Fibroblast of skin of back (primary cell): ENCODE data around the gene RETN.
A peak's percentile ranks its signal among the peaks of the same experiment; 100 is the strongest.

Experiments
- DNase-seq: peaks from one replicate; pipeline ENCODE4 v3.0.0-alpha.2; 2013

The RETN gene

GRCh38 chr19:7658219-7658686 is 10.6 kb upstream of the RETN start:
- DNase-seq: no peak

GRCh38 chr19:7661744-7662538 is 6.9 kb upstream of the RETN start:
- no peak for DNase-seq

DNA sequence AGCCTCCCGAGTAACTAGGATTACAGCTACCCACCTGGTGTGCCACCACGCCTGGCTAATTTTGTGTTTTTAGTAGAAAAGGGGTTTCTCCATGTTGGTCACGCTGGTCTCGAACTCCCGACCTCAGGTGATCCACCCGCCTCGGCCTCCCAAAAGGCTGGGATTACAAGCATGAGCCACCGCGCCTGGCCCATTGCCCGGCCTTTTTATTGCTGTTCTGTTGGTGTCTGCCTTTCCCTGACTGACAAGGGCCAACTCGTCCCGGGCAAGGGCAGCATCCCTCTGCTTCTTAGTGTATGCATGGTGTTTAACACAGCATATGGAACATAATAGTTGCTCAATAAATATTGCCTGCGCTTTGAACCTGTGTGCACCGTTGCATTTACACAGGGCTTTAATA is 6.2 kb upstream of the RETN start:
- DNase-seq: no peak

GRCh38 chr19:7663706-7664105 is 5.1 kb upstream of the RETN start:
- DNase-seq: no peak

GRCh38 chr19:7665076-7665475 is 3.8 kb upstream of the RETN start:
- DNase-seq: peak; percentile 21

DNA sequence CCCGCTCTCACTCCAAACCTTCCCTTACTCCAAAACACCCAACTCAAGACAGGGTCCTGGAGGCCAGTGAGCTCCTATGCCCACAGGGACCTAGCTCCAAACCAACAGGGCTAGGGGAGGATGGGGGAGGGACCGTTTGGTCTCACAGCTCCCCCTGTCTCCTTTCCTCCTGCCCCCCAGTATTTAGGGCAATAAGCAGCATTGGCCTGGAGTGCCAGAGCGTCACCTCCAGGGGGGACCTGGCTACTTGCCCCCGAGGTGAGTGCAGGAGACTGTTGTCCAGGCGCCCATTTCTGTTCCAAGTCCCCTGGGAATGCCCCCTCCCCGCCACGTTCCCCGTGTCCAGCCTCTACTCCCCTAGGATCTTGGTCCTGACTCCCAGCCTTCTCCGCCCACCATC is 792 bp downstream of the RETN start:
- DNase-seq: no peak

- DNase-seq: no peak
Observed at GRCh38 chr19:7670150-7670783, 1.4 kb downstream of the RETN start.

- no peak for DNase-seq
Observed at GRCh38 chr19:7670790-7671189, 1.9 kb downstream of the RETN start.

GRCh38 chr19:7672522-7672921 is 3.7 kb downstream of the RETN start:
- no peak for DNase-seq

GRCh38 chr19:7674010-7675005 is 5.5 kb downstream of the RETN start:
- peak; percentile 47 for DNase-seq

GRCh38 chr19:7676376-7676775 is 7.5 kb downstream of the RETN start:
- no peak for DNase-seq

DNA sequence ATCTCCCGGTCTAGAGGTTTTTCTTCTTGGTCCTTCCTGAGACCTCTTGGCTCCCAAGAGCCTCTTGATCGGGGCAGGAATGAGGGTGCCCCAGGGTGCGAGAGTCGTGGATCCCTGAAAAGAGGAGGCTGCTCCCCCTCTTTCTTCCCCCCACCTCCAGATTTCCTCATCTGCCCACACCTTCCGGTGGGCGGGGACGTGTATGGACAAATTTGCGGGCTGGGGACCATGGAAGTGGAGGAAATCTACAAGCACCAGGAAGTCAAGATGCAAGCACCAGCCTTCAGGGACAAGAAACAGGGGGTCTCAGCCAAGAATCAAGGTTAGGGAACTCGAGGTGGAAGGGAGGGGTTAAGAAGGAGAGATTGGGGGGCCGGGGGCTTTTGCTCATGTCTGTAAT is 8.0 kb downstream of the RETN start, which contains the start of gene MCEMP1:
Gene MCEMP1, plus strand, starts transcription at position 237 of the 400 bp plus-strand sequence. Its CDS starts 31 bp downstream, at position 268.
- no peak for DNase-seq

DNA sequence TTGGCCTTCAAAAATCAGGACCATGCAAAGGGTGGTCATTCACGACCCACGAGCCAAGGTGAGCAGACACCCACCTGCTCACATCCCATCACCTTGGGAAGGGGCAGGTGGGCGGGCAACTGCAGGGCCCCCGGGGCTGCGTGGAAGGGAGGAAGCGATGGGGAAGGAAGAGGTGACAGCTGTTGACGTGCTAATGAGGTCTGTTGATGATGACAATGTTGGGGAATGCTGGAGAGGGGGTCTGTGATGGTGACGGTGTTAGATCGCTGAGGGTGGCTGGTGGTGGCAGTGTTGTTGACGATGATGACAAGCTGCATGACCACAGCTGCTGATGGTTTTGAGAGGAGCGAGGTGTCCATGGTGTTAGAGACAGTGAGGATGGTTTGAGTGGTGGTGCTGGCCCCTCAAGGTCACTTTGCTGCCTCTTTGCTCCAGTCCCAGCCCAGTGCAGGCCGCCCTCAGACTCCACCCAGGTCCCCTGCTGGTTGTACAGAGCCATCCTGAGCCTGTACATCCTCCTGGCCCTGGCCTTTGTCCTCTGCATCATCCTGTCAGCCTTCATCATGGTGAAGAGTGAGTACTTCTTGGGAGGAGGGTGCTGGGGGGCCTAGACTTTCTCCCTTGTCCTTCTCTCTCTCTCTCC is 8.9 kb downstream of the RETN start:
- DNase-seq: no peak

GRCh38 chr19:7678971-7679751 is 10.3 kb downstream of the RETN start:
- no peak for DNase-seq

- no peak for DNase-seq
Observed at GRCh38 chr19:7679771-7680605, 11.1 kb downstream of the RETN start.

DNA sequence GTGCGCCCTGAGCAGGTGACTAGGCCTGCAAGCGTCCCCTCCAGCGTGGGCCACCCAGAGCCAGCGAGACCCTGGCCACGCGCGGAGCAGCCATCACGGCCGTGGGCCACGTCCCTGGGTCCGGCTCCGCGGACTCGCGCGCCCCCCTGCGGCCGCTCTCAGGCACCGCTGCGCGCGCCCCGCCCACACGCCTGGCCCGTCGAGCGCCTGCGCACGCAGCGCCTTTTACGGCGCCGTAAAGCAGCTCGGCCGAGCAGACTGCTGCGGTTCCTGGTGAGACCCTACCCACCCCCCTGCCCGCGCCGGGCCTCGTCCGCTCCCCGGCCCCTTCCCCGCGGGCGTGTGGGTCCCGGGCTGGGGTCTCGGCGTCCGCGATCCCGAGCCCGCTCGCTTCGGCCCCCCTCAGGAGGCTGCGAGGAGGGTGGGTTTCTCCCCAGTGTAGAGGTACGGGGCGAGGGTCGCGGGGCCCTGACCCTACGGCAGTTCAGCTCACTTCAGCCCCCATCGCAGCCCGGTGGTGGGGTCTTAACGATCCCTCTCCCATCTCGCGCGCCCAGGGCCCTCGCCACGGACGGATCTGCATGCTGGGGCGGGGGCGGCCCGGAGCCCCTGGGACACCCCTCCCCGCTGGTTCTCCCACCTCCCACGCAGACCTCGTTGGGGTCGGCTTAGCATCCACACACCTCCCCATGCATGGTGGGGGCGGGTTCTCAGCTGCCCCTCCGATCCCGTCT is 11.9 kb downstream of the RETN start, which contains the start of gene TRAPPC5:
Gene TRAPPC5, plus strand, starts transcription at position 228 of the 734 bp plus-strand sequence. CDS start 1,421 bp downstream, outside the sequence.
- peak; percentile 79 for DNase-seq

GRCh38 chr19:7681340-7682174 is 12.7 kb downstream of the RETN start:
- DNase-seq: peak; percentile 81

DNA sequence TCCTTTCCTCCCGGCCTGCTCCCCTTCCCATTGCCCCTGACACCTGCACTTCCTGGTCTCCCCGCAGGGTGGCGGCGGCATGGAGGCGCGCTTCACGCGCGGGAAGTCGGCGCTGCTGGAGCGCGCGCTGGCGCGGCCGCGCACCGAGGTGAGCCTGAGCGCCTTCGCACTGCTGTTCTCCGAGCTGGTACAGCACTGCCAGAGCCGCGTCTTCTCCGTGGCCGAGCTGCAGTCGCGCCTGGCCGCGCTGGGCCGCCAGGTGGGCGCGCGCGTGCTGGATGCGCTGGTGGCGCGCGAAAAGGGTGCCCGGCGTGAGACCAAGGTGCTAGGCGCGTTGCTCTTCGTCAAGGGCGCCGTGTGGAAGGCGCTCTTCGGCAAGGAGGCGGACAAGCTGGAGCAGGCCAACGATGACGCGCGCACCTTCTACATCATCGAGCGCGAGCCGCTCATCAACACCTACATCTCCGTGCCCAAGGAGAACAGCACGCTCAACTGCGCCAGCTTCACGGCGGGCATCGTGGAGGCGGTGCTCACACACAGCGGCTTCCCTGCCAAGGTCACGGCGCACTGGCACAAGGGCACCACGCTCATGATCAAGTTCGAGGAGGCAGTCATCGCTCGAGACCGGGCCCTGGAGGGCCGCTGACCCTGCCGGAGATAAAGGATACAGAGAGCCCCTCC is 13.5 kb downstream of the RETN start:
- DNase-seq: no peak
